Heart left ventricle (tissue), 16 donors: ENCODE results near the gene YOD1. TPM values are rescaled to one million over a fixed set of nuclear protein-coding genes. Genes with fewer than 3 reads are reported as not detected.
A peak's percentile ranks its signal among the peaks of the same experiment; 100 is the strongest.

Source experiments
- ATAC-seq, 4 donors: fragments of 200-7000 bp; cut with Tn5 transposase; one replicate each; pipeline ENCODE4 v1.9.1; 2020 to 2022; ENCODE audit warnings: moderate library complexity in 4 of 4, mild to moderate bottlenecking in 3 of 4, moderate number of reproducible peaks in 1 of 4
- DNase-seq, 5 donors: peaks; one replicate each; pipeline ENCODE4 v3.0.0-alpha.2; 2020
- H3K27ac ChIP-seq, 12 donors: fragments of 200-600 bp; sonication (generic) in 4 of 12; one replicate each; pipeline versions ENCODE4 v1.5.0 to v1.8.0; 2016 to 2022; ENCODE audit warnings: mild to moderate bottlenecking in 2 of 12
- H3K27me3 ChIP-seq, 9 donors: fragments of 200-600 bp; sonication (generic) in 2 of 9; one replicate each; pipeline versions ENCODE4 v1.5.1 to v1.8.0; 2016 to 2022; ENCODE audit warnings: mild to moderate bottlenecking in 3 of 9
- H3K36me3 ChIP-seq, 9 donors: fragments of 200-600 bp; sonication (generic) in 2 of 9; one replicate each; pipeline versions ENCODE4 v1.5.0 to v1.8.0; 2018 to 2022; ENCODE audit warnings: mild to moderate bottlenecking in 2 of 9
- H3K4me1 ChIP-seq, 12 donors: fragments of 200-600 bp; sonication (generic) in 4 of 12; one replicate each; pipeline versions ENCODE4 v1.5.0 to v1.8.0; 2016 to 2022; ENCODE audit warnings: mild to moderate bottlenecking in 3 of 12
- H3K4me3 ChIP-seq, 12 donors: fragments of 200-600 bp; sonication (generic) in 4 of 12; one replicate each; pipeline versions ENCODE4 v1.5.0 to v1.8.0; 2017 to 2022; ENCODE audit warnings: mild to moderate bottlenecking in 9 of 12, moderate library complexity in 4 of 12
- H3K9me3 ChIP-seq, 12 donors: fragments of 200-600 bp; sonication (generic) in 4 of 12; one replicate each; pipeline versions ENCODE4 v1.5.0 to v1.8.0; 2016 to 2022; ENCODE audit warnings: mild to moderate bottlenecking in 1 of 12
- CTCF ChIP-seq, 12 donors: fragments of 200-600 bp; sonication (generic) in 4 of 12; IDR thresholded peaks; one replicate each; pipeline versions ENCODE4 v1.5.0 to v1.8.0; 2018 to 2022; ENCODE audit warnings: antibody characterized with exemption in 12 of 12, mild to moderate bottlenecking in 5 of 12
- POLR2A ChIP-seq, 2 donors: fragments of 450-650 bp; IDR thresholded peaks; one replicate each; pipeline ENCODE4 v1.6.1; 2017; ENCODE audit warnings: antibody characterized with exemption in 2 of 2, mild to moderate bottlenecking in 2 of 2, moderate library complexity in 2 of 2
- WGBS, 4 donors: extraction: QIAGEN DNeasy Blood & Tissue Kit in 2 of 4; methylation state at CpG; one replicate each; pipeline versions ENCODE4 v1.1.5 to v1.1.7; 2013 to 2018; 5-methylcytosine and 5-hydroxymethylcytosine counted together
- intact Hi-C, 10 donors: fragments of 100-400 bp; cut with DNase I; formaldehyde crosslinking; loops; one replicate each; pipeline versions ENCODE4 v1.11.1 to v1.14.2; 2022
- polyA plus RNA-seq, 2 donors: library from polyadenylated mRNA; stranded (reverse); fragments of 200-250 nt; gene quantifications; one replicate each; pipeline ENCODE4 v1.2.3, GENCODE V29; 2013
- total RNA-seq, 9 donors: library from RNA; depleted of rRNA in 2 of 9; stranded (reverse); fragments of >200 nt in 2 of 9; fragmentation: NEBNext Ultra II Directional in 3 of 9; extraction: Animal tissue kit (Norgen Biotek cat#: 25700) in 3 of 9; gene quantifications; one replicate each; pipeline versions ENCODE4 v1.1.0 to v1.2.4, GENCODE V29; 2016 to 2023
- donor health status: ischemic (EF 13 %, LVEDD 7.1; RV severe dilation, severe dysfunction).
- donor health status: healthy with polysubstance abuse.
- donor health status: DM: no; HTN: yes; CAD: no.
- donor health status: DM: no; HTN: no; CAD: no.
- donor health status: ischemic (EF 25% LVEDD 6.9; RV normal size, moderate dysfunction).
- donor health status: ischemic (EF 25% LVEDD 5.7; RV mildly dilated, moderate dysfunction).
- donor health status: healthy.
- donor health status: DM: yes; HTN: yes; CAD: no.
- donor health status: ischemic (EF 35%, LVEDD 5.7; RV mildly dilated, moderate dysfunction).
- donor health status: nonischemic (EF 11% LVEDD 7.7; RV severe dilation, severe dysfunction).
- donor health status: DM: yes; HTN: yes; CAD: no.
- donor health status: PGD.
- donor health status: ischemic (EF 29% LVEDD 5.4; RV normal size, mild dysfunction).
- donor health status: nonischemic (EF 23%, LVEDD 6.1; RV moderate dilation, normal function).

YOD1 gene
- total and polyA plus RNA-seq, 11 donors: 1.9 to 7.4 (median 5.8) TPM

- Histone ChIP-seq H3K27ac (peak overlapping the region in 7 of 12 donors; percentile 3 to 85 (median 34)), H3K4me1 (peaks cover 0 to 56% (median 8%) of the 10 kb centered on the region in 12 donors), H3K36me3 (peaks cover 0 to 95% (median 86%) of the 10 kb centered on the region in 9 donors), H3K4me3 (peak overlapping the region in 4 of 12 donors; percentile 40 to 56 (median 44)), H3K9me3 (no peaks in the 10 kb centered on the region), H3K27me3 (no peaks in the 10 kb centered on the region)
- intact Hi-C loops: no loop called here
- DNase-seq (no peak), ATAC-seq (no peak)
- 51 to 60% (median 55%) methylated on average over 3 of the region's 3 CpGs for WGBS, 4 donors
- no peak for TF ChIP-seq POLR2A (IDR thresholded peaks at IDR 0.05)
- TF ChIP-seq CTCF (IDR thresholded peaks at IDR 0.05): no peak
Observed at GRCh38 chr1:207067185-207067584, 16.2 kb upstream of the YOD1 start.

DNA sequence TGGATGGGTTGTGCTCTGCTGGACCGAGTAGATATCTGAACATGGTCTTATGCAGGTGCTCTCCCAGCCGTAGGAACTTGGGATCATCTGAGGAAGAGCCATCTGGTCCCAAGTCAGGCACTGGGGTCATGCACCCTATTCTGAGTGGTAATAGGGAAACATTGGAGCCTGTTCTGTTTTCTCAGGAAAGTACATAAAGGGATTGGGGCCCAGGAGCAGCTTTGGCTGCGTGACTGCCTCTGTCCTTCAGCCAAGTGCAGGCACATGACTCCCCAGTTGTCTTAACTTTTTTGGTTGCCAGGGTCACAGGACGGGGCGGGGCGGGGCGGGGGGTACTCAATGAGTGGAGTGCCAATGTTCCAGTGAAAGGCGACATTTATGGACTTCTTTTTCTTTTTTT is 13.6 kb upstream of the YOD1 start:
- WGBS, 4 donors: 44 to 79% (median 53%) methylated on average over 7 to 8 of the region's 8 CpGs
- Histone ChIP-seq H3K9me3 (no peaks in the 10 kb centered on the region), H3K4me1 (peaks cover 0 to 41% (median 11%) of the 10 kb centered on the region in 12 donors), H3K27ac (peak overlapping the region in 10 of 12 donors; percentile 37 to 85 (median 70)), H3K36me3 (peaks cover 0 to 93% (median 79%) of the 10 kb centered on the region in 9 donors), H3K4me3 (peak overlapping the region in 5 of 12 donors; percentile 30 to 56 (median 43)), H3K27me3 (no peaks in the 10 kb centered on the region)
- intact Hi-C loops: no loop called here
- DNase-seq (peak in 4 of 5 donors; percentile 47 to 56 (median 53)), ATAC-seq (peak; percentile 69 to 88 (median 77))
- TF ChIP-seq CTCF (IDR thresholded peaks at IDR 0.05) (no peak), POLR2A (IDR thresholded peaks at IDR 0.05) (no peak)

GRCh38 chr1:207063014-207063413 is 12.0 kb upstream of the YOD1 start:
- intact Hi-C loops: no loop called here
- Histone ChIP-seq H3K27me3 (no peaks in the 10 kb centered on the region), H3K36me3 (peaks cover 0 to 80% (median 64%) of the 10 kb centered on the region in 9 donors), H3K27ac (peak overlapping the region in 6 of 12 donors; percentile 3 to 42 (median 26)), H3K4me3 (no peak overlapping the region), H3K4me1 (peaks cover 0 to 42% (median 13%) of the 10 kb centered on the region in 12 donors), H3K9me3 (no peaks in the 10 kb centered on the region)
- ATAC-seq (no peak), DNase-seq (no peak)
- WGBS, 4 donors: 88 to 98% (median 95%) methylated on average over 5 of the region's 5 CpGs
- TF ChIP-seq CTCF (IDR thresholded peaks at IDR 0.05): no peak
- TF ChIP-seq POLR2A (IDR thresholded peaks at IDR 0.05): no peak

- Histone ChIP-seq H3K27ac (peak overlapping the region in 4 of 12 donors; percentile 14 to 42 (median 25)), H3K27me3 (no peaks in the 10 kb centered on the region), H3K36me3 (peaks cover 0 to 74% (median 54%) of the 10 kb centered on the region in 9 donors), H3K4me1 (peaks cover 0 to 51% (median 14%) of the 10 kb centered on the region in 12 donors), H3K4me3 (no peak overlapping the region), H3K9me3 (no peaks in the 10 kb centered on the region)
- intact Hi-C loops: no loop called here
- no peak for DNase-seq
- 91 to 98% (median 93%) methylated on average over 1 of the region's 1 CpG for WGBS, 4 donors
- ATAC-seq: no peak
- no peak for TF ChIP-seq CTCF (IDR thresholded peaks at IDR 0.05)
- TF ChIP-seq POLR2A (IDR thresholded peaks at IDR 0.05): no peak
Observed at GRCh38 chr1:207062058-207062457, 11.1 kb upstream of the YOD1 start.
